ENCODE data around the gene NHERF1. TPM values are rescaled to one million over a fixed set of nuclear protein-coding genes. Genes with fewer than 3 reads are reported as not detected.

The NHERF1 gene
- total RNA-seq, 1 donor from 2014 or later: 63.8 TPM

DNA sequence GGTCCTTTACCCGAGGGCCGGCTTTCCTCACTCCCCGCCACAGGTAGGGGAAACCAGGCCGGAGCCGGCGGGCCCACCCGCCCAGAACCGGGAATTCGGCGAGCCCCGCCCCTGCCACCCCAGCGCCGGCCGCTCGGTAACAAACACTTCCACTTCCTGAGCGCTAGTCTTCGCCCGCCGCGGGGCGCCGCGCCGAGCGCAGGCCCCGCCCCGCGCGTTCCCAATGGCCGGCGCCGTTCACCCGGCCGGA lies 224 bp upstream of the NHERF1 start:
- no peak for DNase-seq (ENCODE audit: low read depth)

- peak; percentile 47 for DNase-seq (ENCODE audit: low read depth)
These were observed 1.0 kb downstream of the NHERF1 start for GRCh38 chr17:74749279-74750038.

GRCh38 chr17:74750039-74750326 lies 1.6 kb downstream of the NHERF1 start:
- no peak for DNase-seq (ENCODE audit: low read depth)

DNA sequence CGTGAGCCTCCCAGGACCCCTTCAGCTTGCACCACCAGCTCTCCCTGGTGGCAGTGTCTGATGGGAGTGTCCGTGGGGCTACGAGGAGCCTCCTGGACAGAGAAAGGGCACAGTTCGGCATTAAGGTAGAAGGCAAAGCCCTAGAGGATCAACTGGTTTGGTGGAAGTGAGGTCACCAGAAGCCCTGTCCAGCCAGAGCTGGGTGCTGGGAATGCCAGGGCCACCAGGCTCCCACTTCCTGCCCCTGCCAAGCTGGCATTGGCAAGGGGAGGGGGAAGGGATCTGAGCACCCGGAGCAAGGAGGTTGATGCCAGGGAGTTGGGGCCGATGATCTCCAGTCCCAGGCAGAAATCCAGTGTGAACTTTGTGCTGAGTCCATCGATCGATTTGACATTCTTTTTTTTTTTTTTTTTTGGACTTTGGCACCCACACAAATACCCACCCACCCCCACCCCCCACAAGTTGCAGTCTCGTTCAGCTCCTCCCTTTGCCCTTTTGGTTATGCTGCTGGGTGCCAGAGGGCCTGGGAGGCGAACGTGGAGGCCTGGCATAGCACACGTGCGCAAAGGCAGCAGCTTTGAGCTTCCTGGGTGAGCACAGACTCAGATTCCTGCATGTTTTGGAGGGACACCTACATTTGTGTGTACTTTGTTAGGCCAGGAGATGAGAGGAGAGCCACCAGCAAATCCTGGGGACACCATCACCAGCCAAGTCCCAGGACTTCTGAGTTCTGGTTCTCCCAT lies 2.1 kb downstream of the NHERF1 start:
- DNase-seq (ENCODE audit: low read depth): peak; percentile 54

DNA sequence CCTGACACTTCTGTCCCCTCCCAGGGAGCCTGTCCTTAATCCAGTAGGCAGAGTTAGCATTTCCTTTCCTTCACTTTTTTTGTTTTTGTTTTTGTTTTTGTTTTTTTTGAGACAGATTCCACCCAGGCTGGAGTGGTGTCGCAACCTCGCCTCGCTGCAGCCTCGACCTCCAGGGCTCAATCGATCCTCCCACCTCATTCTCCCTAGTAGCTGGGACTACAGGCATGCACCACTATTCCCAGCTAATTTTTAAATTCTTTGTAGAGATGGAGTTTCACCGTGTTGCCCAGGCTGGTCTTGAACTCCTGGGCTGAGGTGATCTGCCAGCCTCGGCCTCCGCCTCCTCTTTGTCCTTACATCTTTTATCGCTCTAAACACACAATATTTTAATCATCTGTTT lies 4.0 kb downstream of the NHERF1 start:
- DNase-seq (ENCODE audit: low read depth): no peak

DNA sequence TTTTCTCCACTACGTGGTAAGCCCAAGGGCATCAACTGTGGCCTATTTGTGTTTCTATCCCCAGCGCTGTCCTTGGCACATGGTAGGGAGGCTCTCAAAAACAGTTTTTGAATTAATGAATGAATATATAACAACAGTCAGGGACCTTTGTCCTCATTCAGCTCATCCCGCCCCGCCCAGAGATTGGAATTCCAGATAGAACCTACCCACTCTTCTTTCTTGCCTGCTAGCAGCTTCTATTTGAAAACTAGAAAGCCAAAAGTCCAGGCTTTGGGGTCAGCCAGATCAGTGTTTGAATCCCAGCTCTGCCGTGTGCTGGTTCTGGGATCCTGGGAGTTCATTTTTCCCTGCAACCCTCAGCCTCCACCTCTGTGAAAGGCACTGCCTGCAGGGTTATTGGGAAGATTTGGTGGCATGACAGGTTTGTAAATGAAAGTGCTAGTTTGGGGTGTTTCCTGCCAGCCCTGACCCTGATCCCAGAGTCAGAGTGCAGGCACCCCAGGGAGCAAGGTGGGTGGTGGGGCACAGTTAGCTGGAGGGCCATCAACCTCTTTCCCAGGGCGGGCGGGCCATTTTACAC lies 4.5 kb downstream of the NHERF1 start:
- no peak for DNase-seq (ENCODE audit: low read depth)

DNA sequence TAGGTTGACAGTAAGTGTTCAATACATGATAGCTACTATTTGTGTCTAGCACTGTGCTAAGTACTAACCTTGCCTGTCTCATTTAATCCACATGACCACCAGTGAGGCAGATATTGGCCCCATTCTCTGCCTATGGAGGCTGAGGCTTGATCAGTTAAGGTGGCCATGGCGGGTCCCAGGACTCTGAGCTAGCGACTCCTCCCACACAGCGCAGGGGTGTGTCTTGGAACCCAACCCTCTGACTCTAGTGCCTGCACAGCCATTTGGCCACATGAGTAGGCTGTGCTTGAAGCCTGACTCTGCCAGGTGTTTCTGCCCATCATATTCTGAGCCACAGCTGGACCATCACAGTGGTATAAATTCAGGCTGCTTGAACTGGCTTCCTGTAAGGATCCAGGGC lies 6.4 kb downstream of the NHERF1 start:
- peak; percentile 66 for DNase-seq (ENCODE audit: low read depth)

- no peak for DNase-seq (ENCODE audit: low read depth)
These were observed 7.1 kb downstream of the NHERF1 start for GRCh38 chr17:74755533-74755932.

GRCh38 chr17:74756891-74757290 lies 8.5 kb downstream of the NHERF1 start:
- no peak for DNase-seq (ENCODE audit: low read depth)

GRCh38 chr17:74757502-74757901 lies 9.1 kb downstream of the NHERF1 start:
- peak; percentile 87 for DNase-seq (ENCODE audit: low read depth)

GRCh38 chr17:74757931-74758847 lies 9.8 kb downstream of the NHERF1 start:
- peak; percentile 85 for DNase-seq (ENCODE audit: low read depth)

GRCh38 chr17:74758848-74759168 lies 10.4 kb downstream of the NHERF1 start:
- peak; percentile 92 for DNase-seq (ENCODE audit: low read depth)

DNA sequence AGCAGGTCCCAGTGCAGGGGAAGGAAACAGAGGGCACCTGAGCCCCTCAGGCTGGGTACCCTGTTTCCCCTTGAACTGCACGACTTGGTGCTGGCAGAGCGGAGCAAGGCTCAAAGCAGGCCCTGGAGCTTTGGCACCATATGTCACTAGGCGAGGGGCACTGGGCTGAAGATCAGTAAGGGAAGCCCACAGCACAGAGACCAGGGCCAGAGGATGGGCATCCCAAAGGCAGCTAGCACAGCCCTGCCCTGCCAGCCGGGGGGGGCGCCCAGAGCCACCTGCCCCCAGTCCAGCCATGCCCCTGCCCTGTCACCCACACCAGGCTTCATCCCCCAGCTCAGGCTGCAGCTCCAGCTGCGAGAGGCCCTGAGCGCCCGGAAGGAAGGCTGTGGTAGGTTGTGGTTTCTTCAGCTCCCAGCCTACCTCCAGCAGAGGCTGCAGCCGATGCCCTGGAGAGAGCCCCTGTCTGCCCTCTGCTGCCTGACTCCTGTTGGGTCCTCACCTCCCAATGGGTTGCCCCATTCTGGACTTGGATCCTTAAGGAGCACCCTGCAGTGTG lies 10.9 kb downstream of the NHERF1 start:
- peak; percentile 75 for DNase-seq (ENCODE audit: low read depth)

- DNase-seq (ENCODE audit: low read depth): no peak
These were observed 11.5 kb downstream of the NHERF1 start for GRCh38 chr17:74759941-74760340.

GRCh38 chr17:74760404-74761105 lies 12.1 kb downstream of the NHERF1 start:
- DNase-seq (ENCODE audit: low read depth): peak; percentile 30

- no peak for DNase-seq (ENCODE audit: low read depth)
These were observed 13.0 kb downstream of the NHERF1 start for GRCh38 chr17:74761419-74761818.

DNA sequence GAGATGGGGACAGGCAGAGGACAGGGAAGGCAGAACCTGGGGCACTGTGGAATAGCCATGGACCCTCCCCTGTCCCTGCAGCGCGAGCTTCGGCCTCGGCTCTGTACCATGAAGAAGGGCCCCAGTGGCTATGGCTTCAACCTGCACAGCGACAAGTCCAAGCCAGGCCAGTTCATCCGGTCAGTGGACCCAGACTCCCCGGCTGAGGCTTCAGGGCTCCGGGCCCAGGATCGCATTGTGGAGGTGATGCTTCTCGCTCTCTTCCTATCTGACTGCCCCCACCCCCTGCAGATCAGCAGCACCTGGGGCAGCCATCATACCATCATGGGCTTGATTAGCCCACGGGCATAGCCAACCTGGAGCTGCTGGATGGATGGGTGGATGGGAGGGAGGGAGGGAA lies 13.5 kb downstream of the NHERF1 start:
- no peak for DNase-seq (ENCODE audit: low read depth)

DNA sequence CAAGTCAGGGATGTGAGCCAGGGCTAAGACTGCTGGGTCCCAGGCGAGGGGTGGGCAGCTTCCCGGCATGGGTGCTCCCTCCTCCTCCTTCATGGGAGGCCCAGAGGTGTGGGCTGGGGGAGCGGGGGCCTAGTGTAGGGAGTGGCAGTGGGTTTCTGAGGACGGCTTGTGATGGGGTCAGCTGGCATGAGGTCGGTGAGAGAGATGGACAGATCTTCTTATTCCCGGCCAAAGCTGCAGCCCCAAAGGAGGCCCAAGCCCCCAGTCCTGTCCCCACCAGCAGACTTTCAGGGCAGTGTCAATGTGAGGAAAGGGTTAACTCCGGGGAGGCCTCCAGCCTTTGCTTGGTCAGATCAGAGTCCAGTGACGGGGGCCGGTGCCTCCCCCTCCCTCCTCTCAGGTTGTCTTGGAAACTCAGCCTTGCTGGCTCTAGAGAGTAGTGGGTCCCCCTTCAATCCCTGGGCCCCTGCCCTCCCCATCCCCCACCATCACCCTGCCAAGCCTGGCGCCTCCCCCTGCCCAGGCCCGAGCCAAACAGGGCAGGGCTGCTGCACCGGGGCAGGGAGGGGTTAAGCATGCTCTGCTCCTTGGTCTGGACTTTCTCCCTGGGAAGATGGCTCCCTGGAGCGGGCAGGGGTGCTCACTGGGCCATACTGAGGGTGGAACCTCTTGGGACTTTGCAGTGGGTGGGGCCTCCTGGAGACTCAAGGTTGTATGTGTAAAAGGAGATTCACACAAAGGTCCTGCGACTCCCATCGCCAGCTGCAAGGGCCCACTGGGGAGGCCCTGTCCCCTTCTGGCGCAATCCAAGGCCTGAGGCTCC lies 15.3 kb downstream of the NHERF1 start:
- no peak for DNase-seq (ENCODE audit: low read depth)

DNA sequence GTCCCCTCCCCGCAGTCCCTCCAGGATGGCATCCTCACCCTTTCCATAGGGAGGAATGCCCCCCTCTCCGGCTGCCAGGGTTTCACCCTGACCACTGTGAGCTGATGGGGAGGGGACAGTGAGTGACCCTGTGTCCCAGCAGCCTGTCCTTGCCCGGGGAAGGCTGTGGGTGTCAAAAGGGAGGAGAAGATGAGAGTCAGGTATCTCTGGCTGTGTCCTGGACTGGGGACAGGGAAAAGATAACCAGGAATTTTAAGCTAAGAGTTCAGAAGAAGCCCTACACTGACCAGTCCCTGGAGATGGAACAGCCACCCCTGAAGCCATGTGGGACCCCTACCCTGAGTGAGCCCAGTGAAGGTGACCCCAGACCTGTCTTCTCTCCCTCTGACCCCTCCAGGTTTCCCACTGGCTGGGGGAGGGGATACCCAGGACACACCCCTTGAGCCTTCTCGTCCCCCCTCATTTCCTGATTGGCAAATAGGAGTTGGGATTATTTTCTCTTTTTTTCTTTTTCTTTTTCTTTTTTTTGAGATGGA lies 16.4 kb downstream of the NHERF1 start:
- no peak for DNase-seq (ENCODE audit: low read depth)

DNA sequence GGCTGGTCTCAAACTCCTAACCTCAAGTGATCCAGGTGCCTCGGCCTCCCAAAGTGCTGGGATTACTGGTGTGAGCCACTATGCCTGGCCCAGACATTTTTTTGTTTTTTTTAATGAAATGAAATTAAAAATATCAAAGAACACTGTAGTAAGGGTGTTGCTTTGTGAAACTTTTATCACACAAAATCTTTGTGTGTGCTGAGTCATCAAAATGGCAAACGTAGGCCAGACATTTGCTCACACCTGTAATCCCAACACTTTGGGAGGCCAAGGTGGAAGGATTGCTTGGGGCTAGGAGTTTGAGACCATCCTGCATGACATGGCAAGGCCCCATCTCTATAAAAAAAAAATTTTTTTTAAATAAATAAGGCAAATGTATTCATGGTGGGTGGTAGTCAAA lies 18.0 kb downstream of the NHERF1 start:
- no peak for DNase-seq (ENCODE audit: low read depth)
